Endothelial cell of umbilical vein (primary cell): ENCODE measurements around the gene PHC2. TPM values are rescaled to one million over a fixed set of nuclear protein-coding genes. Genes with fewer than 3 reads are reported as not detected.

Experiments
- BruUV-seq: library from RNA; stranded (reverse); fragments of 400-500 nt; replicated peaks from 2 replicates; lab custom pipeline; 2021; lab: Mats Ljungman, UMichigan
- CTCF ChIA-PET: fragments of 300-600, 350-600 bp; sonication (Branson Sonifier 250); formaldehyde crosslinking; loops from one replicate; lab custom pipeline; 2021; ENCODE audit warnings: antibody characterized with exemption, inconsistent platforms; lab: Charles Lee
- POLR2A ChIA-PET: fragments of 300-600, 350-600 bp; sonication (Branson Sonifier 250); formaldehyde crosslinking; loops from one replicate; lab custom pipeline; 2021; ENCODE audit warnings: antibody characterized with exemption, inconsistent platforms; lab: Charles Lee
- DNase-seq: peaks from one replicate; pipeline ENCODE4 v3.0.0-alpha.2; 2011; ENCODE audit warnings: low read depth, low spot score
- FAIRE-seq: peaks from 2 replicates; lab custom pipeline; 2011; peaks lifted over from hg19 to GRCh38; lab: Jason Lieb, UNC
- H2AFZ ChIP-seq: 2 replicates; pipeline ENCODE4 v1.6.0; 2012; ENCODE audit warnings: low read depth, low read length, control low read depth, inconsistent platforms
- H3K27ac ChIP-seq: 2 replicates; pipeline ENCODE4 v1.5.1; 2011; ENCODE audit warnings: low read depth, mild to moderate bottlenecking, control low read depth, low read length, moderate library complexity; ENCODE audit not compliant: insufficient read depth
- H3K27me3 ChIP-seq, 2 experiments: 2 replicates each; pipeline versions ENCODE4 v1.6.0 to v1.6.1; 2011; ENCODE audit warnings: low read length in 2 of 2, mixed read lengths in 1 of 2; ENCODE audit not compliant: control insufficient read depth in 2 of 2, insufficient read depth in 2 of 2
- H3K36me3 ChIP-seq, 2 experiments: 2 replicates in 1 of 2; 3 replicates in 1 of 2; pipeline ENCODE4 v1.5.1; 2011; ENCODE audit warnings: low read length in 2 of 2, mild to moderate bottlenecking in 1 of 2, moderate library complexity in 1 of 2; ENCODE audit not compliant: control insufficient read depth in 2 of 2, insufficient read depth in 2 of 2; ENCODE audit errors: extremely low read depth in 1 of 2
- H3K4me1 ChIP-seq: 3 replicates; pipeline ENCODE4 v1.5.1; 2011; ENCODE audit warnings: mild to moderate bottlenecking, low read length; ENCODE audit not compliant: control insufficient read depth, insufficient read depth; ENCODE audit errors: extremely low read depth
- H3K4me2 ChIP-seq: 2 replicates; pipeline ENCODE4 v1.6.1; 2011; ENCODE audit warnings: low read length, control low read depth, mixed read lengths; ENCODE audit not compliant: insufficient read depth
- H3K4me3 ChIP-seq, 3 experiments: fragments of 200-600 bp in 1 of 3; sonication (generic), shearing (Covaris generic) in 1 of 3; replicated peaks in 1 of 3; 2 replicates each; pipeline ENCODE4 v1.5.1; 2011 to 2016; ENCODE audit warnings: control low read depth in 3 of 3, low read length in 3 of 3, mild to moderate bottlenecking in 2 of 3, inconsistent platforms in 1 of 3, low read depth in 1 of 3, moderate library complexity in 1 of 3; ENCODE audit not compliant: insufficient read depth in 1 of 3
- H3K79me2 ChIP-seq: 2 replicates; pipeline ENCODE4 v1.6.0; 2012; ENCODE audit warnings: low read length, inconsistent platforms; ENCODE audit not compliant: control insufficient read depth, insufficient read depth
- H3K9ac ChIP-seq: replicated peaks from 2 replicates; pipeline ENCODE3; 2011; ENCODE audit warnings: low read length, control low read depth; ENCODE audit not compliant: insufficient read depth; ENCODE audit errors: extremely low read depth
- H3K9me1 ChIP-seq: replicated peaks from 3 replicates; pipeline ENCODE4 v1.6.0; 2011; ENCODE audit warnings: mild to moderate bottlenecking, low read length; ENCODE audit not compliant: control insufficient read depth, insufficient read depth; ENCODE audit errors: extremely low read depth
- H3K9me3 ChIP-seq: replicated peaks from 2 replicates; pipeline ENCODE4 v1.5.1; 2012; ENCODE audit warnings: low read length, inconsistent platforms; ENCODE audit not compliant: control insufficient read depth, insufficient read depth
- H4K20me1 ChIP-seq: replicated peaks from 2 replicates; pipeline ENCODE3; 2011; ENCODE audit warnings: mild to moderate bottlenecking, low read length; ENCODE audit not compliant: control insufficient read depth, insufficient read depth; ENCODE audit errors: extremely low read depth
- CTCF ChIP-seq, 2 donors: IDR thresholded peaks; 1 replicate in 1 of 2; 2 replicates in 1 of 2; pipeline ENCODE4 v1.5.1; 2011; ENCODE audit warnings: low read length in 2 of 2, mild to moderate bottlenecking in 2 of 2, moderate library complexity in 2 of 2, control low read depth in 1 of 2, inconsistent platforms in 1 of 2, low read depth in 1 of 2; ENCODE audit not compliant: insufficient read depth in 1 of 2; ENCODE audit errors: extremely low read depth in 1 of 2
- EZH2 ChIP-seq: IDR thresholded peaks from 2 replicates; pipeline ENCODE4 v1.6.1; 2012; ENCODE audit warnings: borderline replicate concordance, low read depth, mild to moderate bottlenecking, moderate library complexity, low read length, inconsistent platforms; ENCODE audit not compliant: severe bottlenecking
- FOS ChIP-seq: IDR thresholded peaks from 2 replicates; pipeline ENCODE4 v1.6.1; 2011; ENCODE audit warnings: mild to moderate bottlenecking, low read length, moderate library complexity, borderline replicate concordance; ENCODE audit not compliant: insufficient read depth
- GATA2 ChIP-seq: IDR thresholded peaks from 2 replicates; pipeline ENCODE4 v1.7.0; 2011; ENCODE audit warnings: low read depth, mild to moderate bottlenecking, moderate library complexity, mixed read lengths, low read length; ENCODE audit not compliant: insufficient read length, insufficient read depth
- JUN ChIP-seq: IDR thresholded peaks from 2 replicates; pipeline ENCODE4 v1.6.1; 2011; ENCODE audit warnings: borderline replicate concordance, low read depth; ENCODE audit not compliant: insufficient read length, insufficient read depth
- MAX ChIP-seq: IDR thresholded peaks from 2 replicates; pipeline ENCODE4 v1.6.1; 2011; ENCODE audit not compliant: insufficient read depth, insufficient read length
- MYC ChIP-seq: IDR thresholded peaks from one replicate; pipeline ENCODE4 v1.6.1; 2011; ENCODE audit warnings: mild to moderate bottlenecking, low read depth, low read length
- POLR2A ChIP-seq: IDR thresholded peaks from 2 replicates; pipeline ENCODE4 v1.6.1; 2012; ENCODE audit warnings: low read depth, mild to moderate bottlenecking, control low read depth, low read length
- POLR2AphosphoS5 ChIP-seq: IDR thresholded peaks from 2 replicates; pipeline ENCODE4 v1.6.1; 2012; ENCODE audit warnings: low read depth, mild to moderate bottlenecking, control low read depth, low read length, moderate library complexity; ENCODE audit not compliant: insufficient read depth
- dilution Hi-C: fragments of 300-500 bp; cut with MboI; formaldehyde crosslinking; loops from one replicate; pipeline ENCODE4 v1.15.0; 2019; ENCODE audit warnings: low sequenced_read_pairs; ENCODE audit not compliant: extremely low pct_ligation_motif_present
- intact Hi-C: fragments of 100-400 bp; cut with micrococcal nuclease; formaldehyde crosslinking; loops from one replicate; pipeline ENCODE4 v1.10.0; 2022
- polyA plus RNA-seq, 4 experiments: library from polyadenylated mRNA; depleted of rRNA in 3 of 4; stranded (reverse) in 3 of 4; unstranded in 1 of 4; fragments of >200 nt; gene quantifications; 2 replicates each; pipeline versions ENCODE4 v1.2.1 to v1.2.3, GENCODE V29; 2011 to 2012; ENCODE audit warnings: missing spikeins in 1 of 4
- total RNA-seq: library from RNA; stranded (reverse); gene quantifications from 2 replicates; pipeline ENCODE4 v1.2.3, GENCODE V29; 2021

The PHC2 gene
- total and polyA plus RNA-seq, 2 donors (not counting 3 experiments of a cell fraction or from before 2014, with no cell fraction given), result 65.6 to 79.0 TPM

GRCh38 chr1:33372162-33372561 lies 58.7 kb downstream of the PHC2 start:
- H3K9me1 ChIP-seq, result no peaks in the 10 kb centered on the region
- no peak for DNase-seq
- dilution Hi-C loops, result no loop called here
- ChIA-PET CTCF (interaction anchor here (0.7 to 2.8 kb wide), 12 partner anchors 17 to 241 kb away, joined by 3 to 27 read pairs (median 6); partner anchors contain the start of gene ZSCAN20), POLR2A (no interaction called here)
- no peak overlapping the region for H3K4me3 ChIP-seq
- no peaks in the 10 kb centered on the region for H3K9me3 ChIP-seq
- H3K9ac ChIP-seq, result no peak overlapping the region
- no peak overlapping the region for H3K27ac ChIP-seq
- no peaks in the 10 kb centered on the region for H4K20me1 ChIP-seq
- no peaks in the 10 kb centered on the region for H3K79me2 ChIP-seq
- H3K4me1 ChIP-seq, result no peaks in the 10 kb centered on the region
- H3K4me2 ChIP-seq, result no peak overlapping the region
- H3K27me3 ChIP-seq, result no peaks in the 10 kb centered on the region
- H3K36me3 ChIP-seq, result no peaks in the 10 kb centered on the region
- no peak for FAIRE-seq
- H2AFZ ChIP-seq, result no peak overlapping the region
- no peak for TF ChIP-seq MYC
- TF ChIP-seq GATA2, result no peak
- TF ChIP-seq EZH2, result no peak
- no peak for TF ChIP-seq FOS
- no peak for TF ChIP-seq POLR2A
- TF ChIP-seq CTCF (IDR thresholded peaks at IDR 0.05; ENCODE audit: extremely low read depth in 1 of 2, insufficient read depth in 1 of 2, low read depth in 1 of 2, low read length in 2 of 2), result no peak
- no peak for TF ChIP-seq JUN
- TF ChIP-seq MAX, result no peak
- TF ChIP-seq POLR2AphosphoS5, result no peak
- intact Hi-C loops, result no loop called here
- no TSS peak for BruUV-seq
